GM23248 (cell line): Measurements from ENCODE around the gene KNDC1. TPM values are rescaled to one million over a fixed set of nuclear protein-coding genes. Genes with fewer than 3 reads are reported as not detected.

Source experiments
- DNase-seq: peaks from one replicate; pipeline ENCODE4 v3.0.0-alpha.2; 2015
- H2AFZ ChIP-seq: fragments of 200-600 bp; sonication (generic); 2 replicates; pipeline ENCODE4 v1.6.1; 2016; ENCODE audit warnings: antibody characterized with exemption
- H3F3A ChIP-seq: fragments of 200-600 bp; sonication (generic); 2 replicates; pipeline ENCODE4 v1.6.1; 2016; ENCODE audit warnings: mild to moderate bottlenecking, antibody characterized with exemption, mixed run types; ENCODE audit not compliant: insufficient read depth
- H3K27ac ChIP-seq: fragments of 200-600 bp; sonication (generic); 2 replicates; pipeline ENCODE4 v1.5.1; 2016; ENCODE audit warnings: mild to moderate bottlenecking
- H3K27me3 ChIP-seq: fragments of 200-600 bp; sonication (generic); replicated peaks from 2 replicates; pipeline ENCODE4 v1.6.1; 2016; ENCODE audit warnings: mild to moderate bottlenecking; ENCODE audit not compliant: insufficient read depth
- H3K36me3 ChIP-seq: fragments of 200-600 bp; sonication (generic); 2 replicates; pipeline ENCODE4 v1.6.1; 2016; ENCODE audit warnings: low read depth, mild to moderate bottlenecking
- H3K4me1 ChIP-seq: fragments of 200-600 bp; sonication (generic); 2 replicates; pipeline ENCODE4 v1.6.1; 2016; ENCODE audit warnings: mild to moderate bottlenecking; ENCODE audit not compliant: insufficient read depth
- H3K4me2 ChIP-seq: fragments of 200-600 bp; sonication (generic); one replicate; pipeline ENCODE4 v1.6.1; 2016; ENCODE audit warnings: mild to moderate bottlenecking; ENCODE audit not compliant: unreplicated experiment
- H3K4me3 ChIP-seq: fragments of 200-600 bp; sonication (generic); 2 replicates; pipeline ENCODE4 v1.5.1; 2016; ENCODE audit warnings: mild to moderate bottlenecking
- H3K79me2 ChIP-seq: fragments of 200-600 bp; sonication (generic); 2 replicates; pipeline ENCODE4 v1.6.1; 2016; ENCODE audit warnings: mild to moderate bottlenecking; ENCODE audit not compliant: insufficient read depth
- H3K9ac ChIP-seq: fragments of 200-600 bp; sonication (generic); 2 replicates; pipeline ENCODE4 v1.6.1; 2016; ENCODE audit warnings: mild to moderate bottlenecking
- H3K9me2 ChIP-seq: fragments of 200-600 bp; sonication (generic); 2 replicates; pipeline ENCODE4 v1.6.1; 2016; ENCODE audit warnings: mixed run types, mild to moderate bottlenecking, moderate library complexity; ENCODE audit not compliant: insufficient read depth
- H3K9me3 ChIP-seq: fragments of 200-600 bp; sonication (generic); one replicate; pipeline ENCODE4 v1.6.1; 2017; ENCODE audit warnings: low read depth
- H4K20me1 ChIP-seq: fragments of 200-600 bp; sonication (generic); 2 replicates; pipeline ENCODE4 v1.6.0; 2016; ENCODE audit not compliant: insufficient read depth
- EZH2 ChIP-seq: fragments of 200-600 bp; sonication (generic); IDR thresholded peaks from 2 replicates; pipeline ENCODE4 v1.6.1; 2018; ENCODE audit warnings: antibody characterized with exemption, mild to moderate bottlenecking; ENCODE audit not compliant: insufficient read depth, poor library complexity, severe bottlenecking
- EZH2phosphoT487 ChIP-seq: fragments of 200-600 bp; sonication (generic); IDR thresholded peaks from 2 replicates; pipeline ENCODE4 v1.6.1; 2018; ENCODE audit warnings: antibody characterized with exemption, moderate library complexity, mild to moderate bottlenecking, low read depth; ENCODE audit not compliant: insufficient read depth
- WGBS, 2 experiments: methylation state at CpG; one replicate each; pipeline ENCODE4 v1.1.6; 2015 to 2017; ENCODE audit warnings: low lambda C conversion rate in 2 of 2, low coverage in 1 of 2; ENCODE audit errors: missing lambda C conversion rate in 2 of 2; 5-methylcytosine and 5-hydroxymethylcytosine counted together
- in situ Hi-C: fragments of 300-500 bp; cut with MboI; formaldehyde crosslinking; loops from 2 replicates; pipeline ENCODE4 v1.15.0; 2020
- polyA plus RNA-seq: library from polyadenylated mRNA; unstranded; fragments of >200 nt; fragmentation: Nextera tagmentation; extraction: Ambion mirVana; gene quantifications from 2 replicates; pipeline ENCODE4 v1.2.1, GENCODE V29; 2016
- total RNA-seq: library from RNA; depleted of rRNA; stranded (reverse); fragments of >200 nt; shearing (Covaris generic); gene quantifications from 2 replicates; pipeline ENCODE4 v1.2.3, GENCODE V29; 2014

KNDC1 gene
- total and polyA plus RNA-seq, 2 experiments from 2014 or later, result 0.44 to 0.54 TPM

DNA sequence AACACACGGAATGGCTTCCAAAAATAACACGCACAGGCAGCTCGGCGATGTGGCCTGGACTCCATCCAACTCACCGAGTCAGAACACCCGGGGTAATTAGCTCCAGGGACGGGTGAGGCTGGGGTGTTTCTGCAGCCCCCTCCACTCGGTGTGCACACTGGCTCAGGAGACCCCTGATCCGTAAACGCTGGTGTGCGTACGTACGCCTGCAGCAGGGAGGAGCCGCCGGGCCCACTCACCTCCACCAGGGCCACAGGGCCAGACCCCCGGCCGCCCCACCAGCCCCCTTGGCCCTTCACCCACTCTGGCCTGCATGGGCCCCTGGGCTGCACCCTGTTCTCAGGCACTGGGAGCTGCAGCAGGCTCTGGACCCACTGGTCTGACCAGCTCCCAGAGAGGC is 47.6 kb downstream of the KNDC1 start:
- no peak overlapping the region for H3K27ac ChIP-seq
- no peaks in the 10 kb centered on the region for H3K9me3 ChIP-seq
- H3K79me2 ChIP-seq, result no peaks in the 10 kb centered on the region
- no peak overlapping the region for H3K4me2 ChIP-seq
- DNase-seq, result no peak
- WGBS, 2 experiments, result 56% methylated on average over 15 to 17 of the region's 17 CpGs
- in situ Hi-C loops, result no loop called here
- no peak overlapping the region for H3K9ac ChIP-seq
- H3K4me3 ChIP-seq, result no peak overlapping the region
- H3K27me3 ChIP-seq, result no peaks in the 10 kb centered on the region
- no peaks in the 10 kb centered on the region for H4K20me1 ChIP-seq
- no peaks in the 10 kb centered on the region for H3K9me2 ChIP-seq
- H3K4me1 ChIP-seq, result no peaks in the 10 kb centered on the region
- H3F3A ChIP-seq, result no peaks in the 10 kb centered on the region
- no peak for TF ChIP-seq EZH2phosphoT487
- no peak for TF ChIP-seq EZH2
- no peaks in the 10 kb centered on the region for H3K36me3 ChIP-seq
- H2AFZ ChIP-seq, result no peak overlapping the region

DNA sequence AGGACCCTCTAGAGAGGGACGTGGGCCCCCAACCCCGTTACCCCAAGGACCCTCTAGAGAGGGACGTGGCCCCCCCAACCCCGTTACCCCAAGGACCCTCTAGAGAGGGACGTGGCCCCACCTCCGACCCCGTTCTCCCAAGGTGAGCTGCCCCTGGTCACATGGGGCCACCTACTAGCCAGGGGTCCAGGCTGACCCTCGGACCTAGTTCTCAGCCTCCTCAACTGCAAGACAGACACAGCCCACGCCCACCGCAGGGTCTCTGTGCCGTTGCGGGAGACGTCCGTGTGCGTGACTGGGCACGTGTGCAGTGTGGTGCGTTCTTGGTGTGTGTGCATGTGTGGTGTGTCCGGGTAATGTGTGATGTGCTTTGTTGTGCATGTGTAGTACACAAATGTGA is 48.4 kb downstream of the KNDC1 start:
- WGBS, 2 experiments, result 85 to 88% methylated on average over 11 to 17 of the region's 18 CpGs
- TF ChIP-seq EZH2 (no peak), EZH2phosphoT487 (no peak)

DNA sequence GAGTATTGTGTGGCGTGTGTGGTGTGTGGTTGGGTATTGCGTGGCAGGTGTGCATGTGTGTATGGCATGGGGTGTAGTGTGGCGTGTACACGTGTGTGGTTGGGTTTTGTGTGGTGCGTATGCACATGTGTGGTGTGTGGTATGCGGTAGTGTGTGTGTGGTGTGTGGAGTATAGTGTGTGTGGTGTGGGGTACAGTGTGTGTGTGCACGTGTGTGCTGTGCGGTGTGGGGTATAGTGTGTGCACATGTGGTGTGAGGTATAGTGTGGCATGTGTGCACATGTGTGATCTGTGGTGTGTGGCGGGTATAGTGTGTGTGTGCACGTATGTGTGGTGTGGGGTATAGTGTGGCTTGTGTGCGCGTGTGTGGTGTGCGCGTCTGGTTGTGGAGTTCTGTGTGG is 49.1 kb downstream of the KNDC1 start:
- Histone ChIP-seq H3K36me3 (no peaks in the 10 kb centered on the region), H3K4me1 (no peaks in the 10 kb centered on the region), H3K4me3 (no peak overlapping the region), H3K79me2 (no peaks in the 10 kb centered on the region), H3K27me3 (no peaks in the 10 kb centered on the region), H3K27ac (no peak overlapping the region), H3K9me2 (no peaks in the 10 kb centered on the region), H2AFZ (no peak overlapping the region), H3K9ac (no peak overlapping the region), H3K9me3 (no peaks in the 10 kb centered on the region), H4K20me1 (no peaks in the 10 kb centered on the region), H3F3A (no peaks in the 10 kb centered on the region), H3K4me2 (no peak overlapping the region)
- no peak for DNase-seq
- TF ChIP-seq EZH2 (no peak), EZH2phosphoT487 (no peak)
- in situ Hi-C loops, result no loop called here
- 86 to 90% methylated on average over 14 of the region's 14 CpGs for WGBS, 2 experiments

More for the DNA sequence above, 48.4 kb downstream of the KNDC1 start:
- in situ Hi-C loops, result no loop called here
- H2AFZ ChIP-seq, result no peak overlapping the region
- H4K20me1 ChIP-seq, result no peaks in the 10 kb centered on the region
- no peaks in the 10 kb centered on the region for H3K9me3 ChIP-seq
- H3K27me3 ChIP-seq, result no peaks in the 10 kb centered on the region
- no peak overlapping the region for H3K4me3 ChIP-seq
- no peak overlapping the region for H3K27ac ChIP-seq
- DNase-seq, result no peak
- H3K9ac ChIP-seq, result no peak overlapping the region
- H3K4me1 ChIP-seq, result no peaks in the 10 kb centered on the region
- H3K79me2 ChIP-seq, result no peaks in the 10 kb centered on the region
- no peaks in the 10 kb centered on the region for H3K36me3 ChIP-seq
- no peaks in the 10 kb centered on the region for H3K9me2 ChIP-seq
- H3F3A ChIP-seq, result no peaks in the 10 kb centered on the region
- no peak overlapping the region for H3K4me2 ChIP-seq

DNA sequence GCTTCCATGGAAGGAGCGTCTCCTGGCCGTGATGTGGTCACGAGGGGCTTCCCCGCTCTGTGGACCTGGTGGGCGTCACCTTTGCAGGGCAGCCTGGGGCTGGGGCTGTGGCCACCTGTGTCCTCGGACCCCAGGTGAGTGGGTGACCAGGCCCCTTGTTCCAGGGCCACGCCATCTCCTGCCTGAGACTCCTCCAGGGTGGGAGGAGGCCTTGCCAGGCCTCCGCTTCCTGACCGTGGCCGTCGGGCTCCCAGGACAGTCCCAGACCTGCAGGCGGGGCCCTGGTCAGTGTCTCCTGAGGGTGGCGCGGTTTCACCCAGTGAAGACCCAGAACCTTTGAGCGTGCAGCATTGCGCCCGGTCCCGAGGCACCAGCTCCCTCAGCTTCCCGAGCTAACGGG is 49.6 kb downstream of the KNDC1 start:
- no peak overlapping the region for H3K4me2 ChIP-seq
- no peak overlapping the region for H3K4me3 ChIP-seq
- no peaks in the 10 kb centered on the region for H3K9me2 ChIP-seq
- no peak for DNase-seq
- in situ Hi-C loops, result no loop called here
- H2AFZ ChIP-seq, result no peak overlapping the region
- H3K79me2 ChIP-seq, result no peaks in the 10 kb centered on the region
- H3F3A ChIP-seq, result no peaks in the 10 kb centered on the region
- H3K9me3 ChIP-seq, result no peaks in the 10 kb centered on the region
- H3K9ac ChIP-seq, result no peak overlapping the region
- H3K36me3 ChIP-seq, result no peaks in the 10 kb centered on the region
- H3K27me3 ChIP-seq, result no peaks in the 10 kb centered on the region
- no peaks in the 10 kb centered on the region for H3K4me1 ChIP-seq
- H4K20me1 ChIP-seq, result no peaks in the 10 kb centered on the region
- H3K27ac ChIP-seq, result no peak overlapping the region
- WGBS, 2 experiments, result 67 to 68% methylated on average over 19 to 20 of the region's 20 CpGs
- TF ChIP-seq EZH2phosphoT487 (no peak), EZH2 (no peak)

DNA sequence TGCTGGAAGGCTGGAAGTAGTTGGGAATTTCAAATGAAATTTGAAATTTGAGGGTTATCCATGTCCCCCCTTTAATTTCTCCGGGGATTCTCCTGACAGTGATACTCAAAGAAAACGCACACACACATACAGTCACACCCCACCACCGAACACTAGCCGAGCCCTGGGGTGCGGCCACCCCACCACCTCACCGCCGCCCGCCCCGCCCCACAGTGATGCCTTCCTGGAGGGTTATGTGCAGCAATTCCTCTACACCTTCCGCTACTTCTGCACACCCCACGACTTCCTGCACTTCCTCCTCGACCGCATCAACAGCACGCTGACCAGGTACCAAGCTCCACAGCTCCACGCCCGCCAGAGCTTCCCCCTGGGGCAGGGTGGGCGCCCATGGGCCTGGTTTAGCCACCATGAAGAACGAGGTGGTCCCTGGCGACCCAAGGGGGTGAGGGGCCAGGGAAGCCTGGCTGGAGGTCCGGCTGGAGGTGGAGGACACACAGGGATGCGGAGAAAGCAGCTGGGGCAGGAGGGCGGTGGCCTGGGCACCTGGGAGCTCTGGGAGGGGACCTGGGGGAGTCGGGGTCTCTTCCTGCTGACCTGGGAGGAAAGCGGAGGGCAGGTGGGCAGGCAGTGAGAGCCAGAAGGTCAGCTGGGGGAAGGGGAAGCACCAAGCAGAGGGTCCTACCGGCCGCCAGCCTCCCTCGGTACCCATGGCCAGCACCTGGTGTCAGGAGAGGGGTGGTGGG is 50.5 kb downstream of the KNDC1 start:
- no peaks in the 10 kb centered on the region for H3K4me1 ChIP-seq

More for the DNA sequence above, 50.5 kb downstream of the KNDC1 start:
- no peaks in the 10 kb centered on the region for H3K79me2 ChIP-seq
- no peak overlapping the region for H3K4me2 ChIP-seq
- H3K36me3 ChIP-seq, result no peaks in the 10 kb centered on the region
- no peaks in the 10 kb centered on the region for H3K27me3 ChIP-seq
- H2AFZ ChIP-seq, result no peak overlapping the region
- no peak overlapping the region for H3K4me3 ChIP-seq
- no peak overlapping the region for H3K9ac ChIP-seq
- in situ Hi-C loops, result no loop called here
- no peaks in the 10 kb centered on the region for H3F3A ChIP-seq
- no peaks in the 10 kb centered on the region for H4K20me1 ChIP-seq
- H3K9me3 ChIP-seq, result no peaks in the 10 kb centered on the region
- TF ChIP-seq EZH2phosphoT487 (no peak), EZH2 (no peak)
- H3K9me2 ChIP-seq, result no peaks in the 10 kb centered on the region
- no peak for DNase-seq
- 66 to 68% methylated on average over 17 to 27 of the region's 27 CpGs for WGBS, 2 experiments
- no peak overlapping the region for H3K27ac ChIP-seq
